ENCODE results near the gene ATXN7L2. TPM values are rescaled to one million over a fixed set of nuclear protein-coding genes. Genes with fewer than 3 reads are reported as not detected.

ATXN7L2 gene
- total and polyA plus RNA-seq, 2 of the 8 experiments (the other 6 are each of a cell fraction or from before 2014, with no cell fraction given): 8.1 to 9.3 TPM

DNA sequence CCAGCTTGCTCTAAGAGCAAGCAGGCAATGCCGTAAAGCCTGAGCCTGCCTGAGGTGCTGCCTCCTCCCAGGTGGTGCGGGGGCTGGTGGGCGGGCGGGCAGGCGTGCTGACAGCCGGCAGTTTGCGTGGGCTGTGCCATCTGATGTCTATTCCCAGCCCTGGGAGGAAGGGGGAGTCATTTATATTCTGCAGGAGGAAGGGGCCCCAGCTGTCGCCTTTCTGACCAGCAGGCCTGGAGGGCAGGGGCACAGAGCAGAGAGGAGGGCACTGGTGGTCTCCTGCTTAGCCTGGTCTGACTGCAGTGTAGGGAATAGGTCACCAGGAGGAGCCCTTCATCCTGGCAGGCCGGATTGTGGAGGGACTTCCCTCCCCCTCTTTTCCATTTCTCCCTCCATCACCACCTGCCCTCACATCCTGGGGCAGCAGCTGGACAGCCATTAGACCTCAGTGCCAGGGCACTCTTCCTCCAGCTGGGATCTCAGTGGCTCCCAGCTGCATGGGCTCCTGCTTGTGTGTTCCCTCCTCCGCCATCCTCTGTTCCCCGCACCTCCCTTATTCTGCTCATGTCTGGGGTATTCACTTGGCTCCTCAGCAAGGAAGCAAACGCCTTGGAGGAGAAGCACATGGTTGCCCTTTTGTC is 14.6 kb downstream of the ATXN7L2 start (continued):
- TF ChIP-seq TCF12 (IDR thresholded peaks at IDR 0.05; ENCODE audit: low read depth, low read length): 0 out of 2 replicates have a peak, but pooled peaks have one; percentile 36
- TF ChIP-seq, protein P1, sequence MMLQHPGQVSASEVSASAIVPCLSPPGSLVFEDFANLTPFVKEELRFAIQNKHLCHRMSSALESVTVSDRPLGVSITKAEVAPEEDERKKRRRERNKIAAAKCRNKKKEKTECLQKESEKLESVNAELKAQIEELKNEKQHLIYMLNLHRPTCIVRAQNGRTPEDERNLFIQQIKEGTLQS (IDR thresholded peaks at IDR 0.05; ENCODE audit: insufficient read depth, low read depth, low read length): no peak
- TF ChIP-seq CBX8 (IDR thresholded peaks at IDR 0.05; ENCODE audit: borderline replicate concordance, low read depth, low read length): no peak
- TF ChIP-seq CREB1 (IDR thresholded peaks at IDR 0.05): 0 out of 2 replicates have a peak, but pooled peaks have one; percentile 13
- no peak for TF ChIP-seq HDAC6 (IDR thresholded peaks at IDR 0.05; ENCODE audit: low read depth, low read length)
- no peak for TF ChIP-seq SP2 (IDR thresholded peaks at IDR 0.05; ENCODE audit: low read length)
- peak; percentile 64 to 73 for TF ChIP-seq RAD21 (IDR thresholded peaks at IDR 0.05 in 1 of 2, conservative IDR thresholded peaks at IDR 0.05 in 1 of 2; ENCODE audit: low read depth in 2 of 2, low read length in 2 of 2)
- TF ChIP-seq CBX5 (IDR thresholded peaks at IDR 0.05; ENCODE audit: low read depth, low read length): no peak
- no peak for TF ChIP-seq RBBP5 (IDR thresholded peaks at IDR 0.05; ENCODE audit: borderline replicate concordance, low read depth, low read length)
- TF ChIP-seq SIX5 (IDR thresholded peaks at IDR 0.05; ENCODE audit: low read depth, low read length): no peak
- TF ChIP-seq, protein P2, sequence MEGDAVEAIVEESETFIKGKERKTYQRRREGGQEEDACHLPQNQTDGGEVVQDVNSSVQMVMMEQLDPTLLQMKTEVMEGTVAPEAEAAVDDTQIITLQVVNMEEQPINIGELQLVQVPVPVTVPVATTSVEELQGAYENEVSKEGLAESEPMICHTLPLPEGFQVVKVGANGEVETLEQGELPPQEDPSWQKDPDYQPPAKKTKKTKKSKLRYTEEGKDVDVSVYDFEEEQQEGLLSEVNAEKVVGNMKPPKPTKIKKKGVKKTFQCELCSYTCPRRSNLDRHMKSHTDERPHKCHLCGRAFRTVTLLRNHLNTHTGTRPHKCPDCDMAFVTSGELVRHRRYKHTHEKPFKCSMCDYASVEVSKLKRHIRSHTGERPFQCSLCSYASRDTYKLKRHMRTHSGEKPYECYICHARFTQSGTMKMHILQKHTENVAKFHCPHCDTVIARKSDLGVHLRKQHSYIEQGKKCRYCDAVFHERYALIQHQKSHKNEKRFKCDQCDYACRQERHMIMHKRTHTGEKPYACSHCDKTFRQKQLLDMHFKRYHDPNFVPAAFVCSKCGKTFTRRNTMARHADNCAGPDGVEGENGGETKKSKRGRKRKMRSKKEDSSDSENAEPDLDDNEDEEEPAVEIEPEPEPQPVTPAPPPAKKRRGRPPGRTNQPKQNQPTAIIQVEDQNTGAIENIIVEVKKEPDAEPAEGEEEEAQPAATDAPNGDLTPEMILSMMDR (IDR thresholded peaks at IDR 0.05; ENCODE audit: control extremely low read depth in 1 of 3, insufficient read depth in 1 of 3, low read depth in 1 of 3, low read length in 3 of 3): peak; percentile 87 to 90 (median 89)
- no peak for TF ChIP-seq RFX5 (IDR thresholded peaks at IDR 0.05; ENCODE audit: borderline replicate concordance, low read depth, low read length)
- no peak for TF ChIP-seq TAF7 (optimal IDR thresholded peaks at IDR 0.05; ENCODE audit: borderline replicate concordance, low read depth, low read length)
- TF ChIP-seq RXRA (IDR thresholded peaks at IDR 0.05; ENCODE audit: insufficient read depth, low read depth, low read length): no peak
- TF ChIP-seq TBP (IDR thresholded peaks at IDR 0.05; ENCODE audit: low read depth, low read length): no peak; the same call in 1 of the 2 replicates
- TF ChIP-seq, protein P3, sequence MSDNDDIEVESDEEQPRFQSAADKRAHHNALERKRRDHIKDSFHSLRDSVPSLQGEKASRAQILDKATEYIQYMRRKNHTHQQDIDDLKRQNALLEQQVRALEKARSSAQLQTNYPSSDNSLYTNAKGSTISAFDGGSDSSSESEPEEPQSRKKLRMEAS (IDR thresholded peaks at IDR 0.05): peak; percentile 61; the same call in 1 of the 2 replicates
- no peak for TF ChIP-seq NRF1 (IDR thresholded peaks at IDR 0.05; ENCODE audit: low read depth, low read length)
- TF ChIP-seq, protein P4, sequence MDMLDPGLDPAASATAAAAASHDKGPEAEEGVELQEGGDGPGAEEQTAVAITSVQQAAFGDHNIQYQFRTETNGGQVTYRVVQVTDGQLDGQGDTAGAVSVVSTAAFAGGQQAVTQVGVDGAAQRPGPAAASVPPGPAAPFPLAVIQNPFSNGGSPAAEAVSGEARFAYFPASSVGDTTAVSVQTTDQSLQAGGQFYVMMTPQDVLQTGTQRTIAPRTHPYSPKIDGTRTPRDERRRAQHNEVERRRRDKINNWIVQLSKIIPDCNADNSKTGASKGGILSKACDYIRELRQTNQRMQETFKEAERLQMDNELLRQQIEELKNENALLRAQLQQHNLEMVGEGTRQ (IDR thresholded peaks at IDR 0.05; ENCODE audit: low read length): no peak
- TF ChIP-seq POLR2AphosphoS5 (IDR thresholded peaks at IDR 0.05; ENCODE audit: low read depth, low read length): 0 out of 2 replicates have a peak, but pooled peaks have one; percentile 40
- TF ChIP-seq SP1 (IDR thresholded peaks at IDR 0.05; ENCODE audit: low read depth, low read length): no peak
